Measurements from ENCODE around the gene GRAP2. TPM values are rescaled to one million over a fixed set of nuclear protein-coding genes. Genes with fewer than 3 reads are reported as not detected.

Gene GRAP2
- total and polyA plus RNA-seq, 9 of the 15 experiments (the other 6 are each of a cell fraction or from before 2014, with no cell fraction given) = 4.8 to 88.7 (median 60.4) TPM

GRCh38 chr22:39954584-39955055 is 53.7 kb downstream of the GRAP2 start:
- intact Hi-C loops (cut with micrococcal nuclease) (no loop called here), in situ Hi-C loops (cut with MboI) (no loop called here)
- CTCF ChIA-PET (ENCODE audit: low intra/inter-chr PET ratio) = no interaction called here
- Histone ChIP-seq H3K9me1 (ENCODE audit: control insufficient read depth, insufficient read depth, low read length) (no peaks in the 10 kb centered on the region), H3K27ac (ENCODE audit: extremely low read depth, low read depth, low read length) (no peak overlapping the region), H4K20me1 (replicated peaks; ENCODE audit: control insufficient read depth, insufficient read depth, low read length) (no peaks in the 10 kb centered on the region), H3K9me3 (replicated peaks; ENCODE audit: control insufficient read depth, insufficient read depth, low read depth, low read length) (0 out of 2 replicates have a peak, but pooled peaks cover 3% of the 10 kb centered on the region), H3K4me2 (ENCODE audit: insufficient read depth, low read length) (no peak overlapping the region), H3K36me3 (ENCODE audit: control insufficient read depth, insufficient read depth, low read length) (peaks cover 90% of the 10 kb centered on the region), H3K9ac (ENCODE audit: insufficient read depth in 1 of 2, low read depth in 2 of 2, low read length in 2 of 2) (no peak overlapping the region), H3K79me2 (ENCODE audit: control insufficient read depth, insufficient read depth, low read length) (peaks cover 48% of the 10 kb centered on the region), H3K27me3 (ENCODE audit: control insufficient read depth in 2 of 2, insufficient read depth in 2 of 2, low read length in 2 of 2) (no peaks in the 10 kb centered on the region), H3K4me1 (replicated peaks in 1 of 2; ENCODE audit: control insufficient read depth in 2 of 2, insufficient read depth in 2 of 2, low read length in 2 of 2) (peaks cover 16 to 52% of the 10 kb centered on the region in 2 experiments), H2AFZ (ENCODE audit: low read depth, low read length) (no peak overlapping the region), H3K4me3 (no peak overlapping the region)
- WGBS (ENCODE audit: insufficient coverage, low coverage, missing lambda C conversion rate) = 98% methylated on average over 4 of the region's 4 CpGs
- POLR2A ChIA-PET = interaction anchor here (2.2 kb wide), 1 partner anchor 11 kb away, joined by 12 read pairs; no protein-coding TSS in a partner anchor
- no peak for FAIRE-seq
- BruUV-seq (replicated peaks) = no TSS peak
- ATAC-seq = no peak
- no peak for TF ChIP-seq NFYB (IDR thresholded peaks at IDR 0.05; ENCODE audit: extremely low read depth, insufficient read length)
- no peak for DNase-seq (ENCODE audit: extremely low read depth in 1 of 4, low spot score in 3 of 4)

- no peaks in the 10 kb centered on the region for H4K20me1 ChIP-seq (replicated peaks; ENCODE audit: control insufficient read depth, insufficient read depth, low read length)
- 0 out of 2 replicates have a peak, but pooled peaks cover 3% of the 10 kb centered on the region for H3K9me3 ChIP-seq (replicated peaks; ENCODE audit: control insufficient read depth, insufficient read depth, low read depth, low read length)
- peaks cover 90% of the 10 kb centered on the region for H3K36me3 ChIP-seq (ENCODE audit: control insufficient read depth, insufficient read depth, low read length)
- no peak for ATAC-seq
- POLR2A ChIA-PET = interaction anchor here (0.6 to 1.0 kb wide), 2 partner anchors 9 to 351 kb away, joined by 3 read pairs; no protein-coding TSS in a partner anchor
- H3K4me1 ChIP-seq (replicated peaks in 1 of 2; ENCODE audit: control insufficient read depth in 2 of 2, insufficient read depth in 2 of 2, low read length in 2 of 2) = peaks cover 20 to 52% of the 10 kb centered on the region in 2 experiments
- FAIRE-seq = no peak
- H3K9me1 ChIP-seq (ENCODE audit: control insufficient read depth, insufficient read depth, low read length) = peaks cover 3% of the 10 kb centered on the region
- no peak overlapping the region for H3K27ac ChIP-seq (ENCODE audit: extremely low read depth, low read depth, low read length)
- CTCF ChIA-PET (ENCODE audit: low intra/inter-chr PET ratio) = no interaction called here
- no peak for DNase-seq (ENCODE audit: extremely low read depth in 1 of 4, low spot score in 3 of 4)
- no TSS peak for BruUV-seq (replicated peaks)
- WGBS (ENCODE audit: insufficient coverage, low coverage, missing lambda C conversion rate) = 86% methylated on average over 1 of the region's 2 CpGs
- H3K9ac ChIP-seq (ENCODE audit: insufficient read depth in 1 of 2, low read depth in 2 of 2, low read length in 2 of 2) = no peak overlapping the region
- H3K27me3 ChIP-seq (ENCODE audit: control insufficient read depth in 2 of 2, insufficient read depth in 2 of 2, low read length in 2 of 2) = no peaks in the 10 kb centered on the region
- intact Hi-C loops (cut with micrococcal nuclease) = no loop called here
- no peak overlapping the region for H2AFZ ChIP-seq (ENCODE audit: low read depth, low read length)
- in situ Hi-C loops (cut with MboI) = no loop called here
- no peak overlapping the region for H3K4me3 ChIP-seq
- no peak overlapping the region for H3K4me2 ChIP-seq (ENCODE audit: insufficient read depth, low read length)
- peaks cover 38% of the 10 kb centered on the region for H3K79me2 ChIP-seq (ENCODE audit: control insufficient read depth, insufficient read depth, low read length)
- no peak for TF ChIP-seq CREB3L1 (IDR thresholded peaks at IDR 0.05; ENCODE audit: borderline replicate concordance, low read depth)
- no peak for TF ChIP-seq SMARCA5 (IDR thresholded peaks at IDR 0.05)
- no peak for TF ChIP-seq PHTF2 (CRISPR knock-in tag; IDR thresholded peaks at IDR 0.05)
- TF ChIP-seq HES1 (IDR thresholded peaks at IDR 0.05; ENCODE audit: low read depth) = no peak
- no peak for TF ChIP-seq KDM2B (CRISPR knock-in tag; IDR thresholded peaks at IDR 0.05)
- no peak for TF ChIP-seq ZNF778 (CRISPR knock-in tag; IDR thresholded peaks at IDR 0.05)
- TF ChIP-seq TCF7 (IDR thresholded peaks at IDR 0.05; ENCODE audit: borderline replicate concordance) = no peak
- TF ChIP-seq ZNF695 (CRISPR knock-in tag; IDR thresholded peaks at IDR 0.05) = no peak
- no peak for TF ChIP-seq CGGBP1 (CRISPR knock-in tag; IDR thresholded peaks at IDR 0.05)
- no peak for TF ChIP-seq GTF3C2 (IDR thresholded peaks at IDR 0.05; ENCODE audit: borderline replicate concordance, extremely low read depth, insufficient read length)
These were observed 54.8 kb downstream of the GRAP2 start for GRCh38 chr22:39955675-39956074.

Data from K562 (cell line).